Measurements from ENCODE around the gene KAT8. TPM values are rescaled to one million over a fixed set of nuclear protein-coding genes. Genes with fewer than 3 reads are reported as not detected.
A peak's percentile ranks its signal among the peaks of the same experiment; 100 is the strongest.

Gene KAT8
- total RNA-seq, 1 donor from 2014 or later: 93.7 TPM

DNA sequence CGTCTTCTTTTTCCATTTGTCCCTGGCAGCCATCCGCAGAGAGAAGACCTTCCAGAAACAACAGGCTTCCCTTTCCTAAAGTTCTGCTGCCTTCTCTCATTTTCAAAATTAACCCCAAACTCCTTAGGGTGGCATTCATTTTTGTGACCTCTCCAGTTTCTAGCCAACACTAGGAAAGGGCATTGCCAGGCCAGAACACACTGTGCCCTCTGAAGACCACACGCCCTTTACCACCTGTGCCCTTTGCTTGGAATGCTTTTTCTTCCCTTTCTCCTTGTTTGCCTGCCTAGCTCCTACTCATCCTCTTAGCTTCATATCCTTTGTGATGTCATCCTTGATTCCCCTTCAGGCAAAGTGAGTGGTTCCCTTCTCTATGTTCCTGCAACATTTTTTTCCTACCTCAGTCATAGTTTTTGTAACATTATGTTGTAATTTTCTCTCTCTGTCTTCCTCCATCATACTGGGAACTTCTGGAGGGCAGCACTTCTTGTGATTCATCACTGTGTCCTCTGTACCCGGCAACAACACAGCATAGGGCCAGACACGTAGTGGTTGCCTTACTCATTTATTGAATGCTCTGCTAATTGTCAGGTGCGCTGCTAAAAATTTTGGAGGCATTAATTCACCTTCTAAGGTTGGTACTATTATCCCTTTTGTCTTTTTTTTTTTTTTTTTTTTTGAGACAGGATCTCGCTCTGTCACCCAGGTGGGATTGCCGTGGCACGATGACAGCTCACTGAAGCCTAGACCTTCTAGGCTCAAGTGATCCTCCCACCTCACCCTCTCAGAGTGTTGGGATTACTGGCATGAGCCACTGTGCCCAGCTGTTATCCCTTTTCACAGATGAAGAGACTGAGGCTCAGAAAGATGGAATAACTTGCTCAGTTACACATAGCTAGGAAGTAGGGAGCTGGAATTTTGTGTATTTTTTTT is 1.0 kb downstream of the KAT8 start:
- CTCF ChIA-PET: interaction anchor here (1.0 to 1.4 kb wide), 2 partner anchors 24 to 134 kb away, joined by 3 to 7 read pairs; partner anchors contain the start of gene HSD3B7
- no peak for DNase-seq
- TF ChIP-seq, protein P1, sequence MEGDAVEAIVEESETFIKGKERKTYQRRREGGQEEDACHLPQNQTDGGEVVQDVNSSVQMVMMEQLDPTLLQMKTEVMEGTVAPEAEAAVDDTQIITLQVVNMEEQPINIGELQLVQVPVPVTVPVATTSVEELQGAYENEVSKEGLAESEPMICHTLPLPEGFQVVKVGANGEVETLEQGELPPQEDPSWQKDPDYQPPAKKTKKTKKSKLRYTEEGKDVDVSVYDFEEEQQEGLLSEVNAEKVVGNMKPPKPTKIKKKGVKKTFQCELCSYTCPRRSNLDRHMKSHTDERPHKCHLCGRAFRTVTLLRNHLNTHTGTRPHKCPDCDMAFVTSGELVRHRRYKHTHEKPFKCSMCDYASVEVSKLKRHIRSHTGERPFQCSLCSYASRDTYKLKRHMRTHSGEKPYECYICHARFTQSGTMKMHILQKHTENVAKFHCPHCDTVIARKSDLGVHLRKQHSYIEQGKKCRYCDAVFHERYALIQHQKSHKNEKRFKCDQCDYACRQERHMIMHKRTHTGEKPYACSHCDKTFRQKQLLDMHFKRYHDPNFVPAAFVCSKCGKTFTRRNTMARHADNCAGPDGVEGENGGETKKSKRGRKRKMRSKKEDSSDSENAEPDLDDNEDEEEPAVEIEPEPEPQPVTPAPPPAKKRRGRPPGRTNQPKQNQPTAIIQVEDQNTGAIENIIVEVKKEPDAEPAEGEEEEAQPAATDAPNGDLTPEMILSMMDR (IDR thresholded peaks at IDR 0.05): no peak
- no peaks in the 10 kb centered on the region for H3K9me3 Mint-ChIP-seq
- intact Hi-C loops (cut with micrococcal nuclease): loop anchor here (5.0 to 10.0 kb wide), 3 partner anchors 59 to 216 kb away; partner anchors contain the start of gene SETD1A
- H3K36me3 Mint-ChIP-seq (ENCODE audit: low read depth): peaks cover 49% of the 10 kb centered on the region
- H3K27ac Mint-ChIP-seq: peak overlapping the region; percentile 85
- no peaks in the 10 kb centered on the region for H3K27me3 Mint-ChIP-seq
- peak overlapping the region; percentile 85 for H3K4me3 Mint-ChIP-seq
- ATAC-seq (ENCODE audit: low read depth): no peak
- POLR2A ChIA-PET: interaction anchor here (0.6 to 4.0 kb wide), 33 partner anchors 9 to 759 kb away, joined by 3 to 98 read pairs (median 5); partner anchors contain the start of genes ARMC5, BCKDK, FBRS and FUS
- H3K4me1 Mint-ChIP-seq: peaks cover 22% of the 10 kb centered on the region

DNA sequence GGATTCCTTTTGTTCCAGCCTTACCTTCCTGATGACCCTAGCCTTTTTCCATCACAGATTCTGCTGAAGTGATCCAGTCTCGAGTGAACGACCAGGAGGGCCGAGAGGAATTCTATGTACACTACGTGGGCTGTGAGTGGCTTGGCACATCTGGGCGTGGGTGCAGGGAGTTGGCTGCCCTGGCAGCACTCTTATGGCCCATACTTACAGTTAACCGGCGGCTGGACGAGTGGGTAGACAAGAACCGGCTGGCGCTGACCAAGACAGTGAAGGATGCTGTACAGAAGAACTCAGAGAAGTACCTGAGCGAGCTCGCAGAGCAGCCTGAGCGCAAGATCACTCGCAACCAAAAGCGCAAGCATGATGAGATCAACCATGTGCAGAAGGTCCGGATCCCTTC is 2.7 kb downstream of the KAT8 start:
- Mint-ChIP-seq H3K4me3 (no peak overlapping the region), H3K9me3 (no peaks in the 10 kb centered on the region), H3K27me3 (no peaks in the 10 kb centered on the region), H3K27ac (no peak overlapping the region), H3K4me1 (peaks cover 18% of the 10 kb centered on the region), H3K36me3 (ENCODE audit: low read depth) (peaks cover 61% of the 10 kb centered on the region)
- TF ChIP-seq, protein P1 (IDR thresholded peaks at IDR 0.05): no peak
- intact Hi-C loops (cut with micrococcal nuclease): no loop called here
- POLR2A ChIA-PET: interaction anchor here (0.7 to 4.0 kb wide), 3 partner anchors 17 to 936 kb away, joined by 3 to 98 read pairs (median 4); partner anchors contain the start of gene CORO1A
- ATAC-seq (ENCODE audit: low read depth) (no peak), DNase-seq (no peak)
- CTCF ChIA-PET: interaction anchor here (0.7 kb wide), 1 partner anchor 15 kb away, joined by 3 read pairs; the partner anchor contains the start of gene PRSS8

DNA sequence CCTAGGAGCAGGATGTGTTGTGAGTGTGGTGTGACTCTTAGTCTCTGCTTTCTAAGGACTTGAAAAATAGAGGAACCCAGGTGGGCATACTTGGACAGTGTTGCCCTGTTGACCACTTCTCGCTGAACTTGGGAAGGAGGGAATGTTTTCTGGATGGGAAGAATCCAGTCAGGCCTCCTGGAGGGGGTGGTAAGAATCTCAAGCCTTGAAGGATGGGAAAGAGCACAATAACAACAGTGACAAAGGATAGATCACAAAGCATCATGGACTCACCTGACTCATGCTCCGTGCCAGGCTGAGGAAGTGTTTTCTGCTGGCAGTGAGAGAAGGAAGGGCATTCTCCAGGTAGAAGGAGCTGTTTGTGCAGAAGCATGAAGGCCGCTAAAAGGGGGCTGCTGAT is 8.4 kb downstream of the KAT8 start:
- no peaks in the 10 kb centered on the region for H3K9me3 Mint-ChIP-seq
- intact Hi-C loops (cut with micrococcal nuclease): no loop called here
- H3K4me3 Mint-ChIP-seq: no peak overlapping the region
- ChIA-PET POLR2A (no interaction called here), CTCF (no interaction called here)
- DNase-seq (no peak), ATAC-seq (ENCODE audit: low read depth) (no peak)
- no peaks in the 10 kb centered on the region for H3K27me3 Mint-ChIP-seq
- no peak overlapping the region for H3K27ac Mint-ChIP-seq
- no peaks in the 10 kb centered on the region for H3K4me1 Mint-ChIP-seq
- TF ChIP-seq, protein P1 (IDR thresholded peaks at IDR 0.05): no peak
- peaks cover 78% of the 10 kb centered on the region for H3K36me3 Mint-ChIP-seq (ENCODE audit: low read depth)

DNA sequence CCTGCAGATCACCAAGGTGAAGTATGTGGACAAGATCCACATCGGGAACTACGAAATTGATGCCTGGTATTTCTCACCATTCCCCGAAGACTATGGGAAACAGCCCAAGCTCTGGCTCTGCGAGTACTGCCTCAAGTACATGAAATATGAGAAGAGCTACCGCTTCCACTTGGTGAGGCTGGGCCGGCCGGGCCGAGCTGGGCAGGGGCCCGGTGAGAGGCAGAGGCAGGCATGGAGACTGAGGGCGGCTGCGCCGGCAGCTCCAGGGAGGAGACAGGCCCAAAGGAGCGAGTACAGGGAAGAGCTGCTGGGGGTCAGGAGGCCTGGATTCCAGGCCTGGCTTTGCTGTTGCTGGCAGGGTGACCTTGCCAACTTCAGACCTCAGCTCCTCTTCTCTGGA is 9.7 kb downstream of the KAT8 start:
- DNase-seq: no peak
- Mint-ChIP-seq H3K36me3 (ENCODE audit: low read depth) (peaks cover 79% of the 10 kb centered on the region), H3K4me1 (no peaks in the 10 kb centered on the region), H3K27ac (no peak overlapping the region), H3K27me3 (no peaks in the 10 kb centered on the region), H3K4me3 (no peak overlapping the region), H3K9me3 (no peaks in the 10 kb centered on the region)
- POLR2A ChIA-PET: interaction anchor here (1.3 kb wide), 1 partner anchor 10 kb away, joined by 7 read pairs; the partner anchor contains the start of gene KAT8
- ATAC-seq (ENCODE audit: low read depth): no peak
- CTCF ChIA-PET: no interaction called here
- TF ChIP-seq, protein P1 (IDR thresholded peaks at IDR 0.05): no peak
- intact Hi-C loops (cut with micrococcal nuclease): no loop called here
